IPS-20b (cell line): ENCODE measurements around the gene SLC16A12.

ENCODE experiments used
- H3K27ac ChIP-seq: one replicate; pipeline ENCODE4 v1.5.1; 2013; ENCODE audit warnings: low read length
- H3K27me3 ChIP-seq: 2 replicates; pipeline ENCODE4 v1.6.1; 2013; ENCODE audit warnings: mild to moderate bottlenecking, low read length, inconsistent platforms; ENCODE audit not compliant: insufficient read depth
- H3K36me3 ChIP-seq: 2 replicates; pipeline ENCODE4 v1.6.1; 2013; ENCODE audit warnings: low read depth, mild to moderate bottlenecking, inconsistent platforms, low read length, moderate library complexity; ENCODE audit not compliant: insufficient read depth
- H3K4me1 ChIP-seq: 2 replicates; pipeline ENCODE4 v1.6.1; 2013; ENCODE audit warnings: mild to moderate bottlenecking, control low read depth, inconsistent platforms, low read length, moderate library complexity; ENCODE audit not compliant: insufficient read depth
- H3K4me3 ChIP-seq: 2 replicates; pipeline ENCODE4 v1.5.1; 2013; ENCODE audit warnings: mild to moderate bottlenecking, low read length, inconsistent platforms
- H3K9ac ChIP-seq: 2 replicates; pipeline ENCODE4 v1.6.1; 2013; ENCODE audit warnings: low read depth, mild to moderate bottlenecking, inconsistent platforms, low read length, moderate library complexity
- H3K9me3 ChIP-seq: 2 replicates; pipeline ENCODE4 v1.6.1; 2013; ENCODE audit warnings: mild to moderate bottlenecking, low read depth, low read length, inconsistent platforms; ENCODE audit not compliant: insufficient read depth

The SLC16A12 gene

DNA sequence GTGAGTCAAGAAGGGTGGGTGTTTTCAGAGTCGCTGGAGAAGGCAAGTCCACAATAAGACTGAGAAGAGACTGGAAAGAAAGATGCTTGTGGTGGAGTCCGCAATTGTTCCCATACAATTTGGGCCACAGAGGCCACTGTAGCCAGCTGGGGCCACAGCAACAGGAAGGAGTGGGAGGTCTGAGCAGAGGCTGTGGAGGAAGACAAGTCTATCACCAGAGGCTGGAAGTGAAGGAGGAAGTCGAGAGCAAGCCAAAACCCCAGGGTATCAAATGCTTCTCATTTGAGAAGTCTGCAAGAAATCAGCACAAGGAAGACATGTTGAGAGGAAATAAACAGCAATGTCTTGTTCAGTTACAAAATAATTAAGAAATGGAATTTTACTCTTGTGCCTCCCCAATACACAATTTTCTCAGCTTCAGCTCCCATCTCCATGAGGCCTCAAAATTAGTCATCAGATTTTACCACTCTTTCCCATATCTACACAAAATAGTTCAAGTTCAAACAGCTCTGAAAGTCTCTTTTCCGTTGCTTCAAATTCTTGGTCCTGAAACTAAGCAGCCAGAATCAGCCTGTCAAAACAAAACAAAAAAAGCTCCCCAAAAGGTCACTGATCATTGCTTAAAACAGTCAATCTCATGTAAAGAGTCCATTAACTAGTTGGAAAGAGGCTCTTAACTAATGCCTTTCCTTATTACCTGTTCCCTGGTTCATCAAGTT, 31.6 kb downstream of the SLC16A12 start:
- Histone ChIP-seq H3K4me3 (no peak overlapping the region), H3K9me3 (no peaks in the 10 kb centered on the region), H3K9ac (no peak overlapping the region), H3K36me3 (no peaks in the 10 kb centered on the region), H3K27ac (no peak overlapping the region), H3K27me3 (no peaks in the 10 kb centered on the region), H3K4me1 (no peaks in the 10 kb centered on the region)

DNA sequence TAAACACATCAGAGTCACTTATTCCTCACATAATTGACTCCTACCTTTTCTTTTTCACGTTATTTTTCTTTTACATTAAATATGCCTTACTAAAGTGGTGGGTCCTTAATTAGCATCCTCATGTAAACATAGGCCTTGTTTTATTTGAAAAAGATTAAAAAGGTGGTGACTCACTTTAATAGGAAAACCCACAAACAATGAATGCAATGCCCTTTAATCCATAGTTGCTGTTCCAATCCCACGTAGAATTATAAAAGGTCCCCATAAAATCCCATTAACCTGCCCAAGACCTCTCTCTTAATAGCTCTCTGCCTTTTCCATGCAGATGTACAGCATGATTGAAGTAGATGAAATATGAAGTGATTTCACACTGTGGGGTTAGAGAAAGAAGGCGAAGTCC, 32.2 kb downstream of the SLC16A12 start:
- H3K9ac ChIP-seq, result no peak overlapping the region
- no peaks in the 10 kb centered on the region for H3K9me3 ChIP-seq
- H3K4me1 ChIP-seq, result no peaks in the 10 kb centered on the region
- H3K4me3 ChIP-seq, result no peak overlapping the region
- no peaks in the 10 kb centered on the region for H3K27me3 ChIP-seq
- H3K27ac ChIP-seq, result no peak overlapping the region
- no peaks in the 10 kb centered on the region for H3K36me3 ChIP-seq

DNA sequence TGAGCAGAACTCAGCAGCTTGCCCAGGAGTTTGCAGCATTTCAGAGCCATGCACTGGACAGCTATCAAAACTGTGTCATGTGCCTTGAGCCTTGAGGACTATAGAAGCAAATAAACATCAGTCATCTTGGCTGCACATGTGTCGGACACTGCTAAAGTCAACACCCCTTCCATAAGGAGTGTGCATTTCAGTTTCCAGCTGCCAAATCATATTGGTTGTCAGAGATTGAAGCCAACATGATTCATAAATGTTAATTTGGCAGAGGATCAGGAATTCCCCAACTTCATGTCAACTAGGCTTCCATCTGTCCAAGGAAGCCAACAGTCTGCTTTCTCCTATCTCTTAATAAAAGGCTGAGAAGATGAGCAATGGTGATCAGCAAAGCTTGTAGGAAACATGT, 32.8 kb downstream of the SLC16A12 start:
- Histone ChIP-seq H3K36me3 (no peaks in the 10 kb centered on the region), H3K4me1 (no peaks in the 10 kb centered on the region), H3K27me3 (no peaks in the 10 kb centered on the region), H3K4me3 (no peak overlapping the region), H3K9ac (no peak overlapping the region), H3K27ac (no peak overlapping the region), H3K9me3 (no peaks in the 10 kb centered on the region)

DNA sequence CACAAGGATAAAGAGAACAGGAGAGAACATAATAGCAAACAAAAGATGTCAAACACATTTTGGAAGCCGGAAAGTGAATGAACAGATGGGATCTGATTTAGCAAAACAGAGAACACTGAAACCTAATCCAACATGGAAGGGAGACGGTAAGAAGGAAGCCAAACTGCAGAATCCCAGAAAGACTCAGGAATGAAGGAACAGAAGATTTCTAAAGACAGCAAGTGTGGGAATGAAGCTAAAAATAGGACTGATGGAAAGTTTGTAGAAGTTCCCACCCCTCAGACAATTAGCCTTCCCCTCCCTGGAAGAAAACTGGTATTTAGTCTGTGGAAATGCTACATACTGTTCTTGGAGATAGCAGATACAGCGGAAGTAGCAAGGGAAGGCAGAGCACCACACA, 40.8 kb downstream of the SLC16A12 start:
- peaks cover 15% of the 10 kb centered on the region; the same call in 1 of the 2 replicates for H3K4me1 ChIP-seq
- H3K9me3 ChIP-seq, result no peaks in the 10 kb centered on the region
- H3K36me3 ChIP-seq, result no peaks in the 10 kb centered on the region
- H3K4me3 ChIP-seq, result no peak overlapping the region
- H3K27me3 ChIP-seq, result no peaks in the 10 kb centered on the region
- no peak overlapping the region for H3K9ac ChIP-seq
- no peak overlapping the region for H3K27ac ChIP-seq

DNA sequence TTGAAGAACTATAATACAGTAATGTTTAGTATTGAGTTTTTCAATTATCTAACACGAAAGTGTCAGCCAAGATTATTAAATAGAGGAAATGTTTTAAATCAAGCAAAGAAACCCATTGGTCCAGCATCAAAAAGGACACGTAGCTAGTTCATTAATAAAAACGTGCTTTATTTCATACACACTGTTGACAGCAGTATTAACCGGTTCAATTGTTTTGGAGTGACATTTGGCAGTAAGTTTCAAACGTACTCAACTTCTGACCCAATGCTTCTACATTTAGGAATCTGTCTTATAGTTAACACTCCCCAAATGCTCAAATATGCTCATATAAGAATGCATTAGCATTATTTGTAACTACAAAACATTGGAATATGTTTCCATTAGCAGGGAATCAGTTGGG, 41.3 kb downstream of the SLC16A12 start:
- Histone ChIP-seq H3K4me3 (no peak overlapping the region), H3K27me3 (no peaks in the 10 kb centered on the region), H3K27ac (no peak overlapping the region), H3K9ac (no peak overlapping the region), H3K9me3 (no peaks in the 10 kb centered on the region), H3K4me1 (peaks cover 15% of the 10 kb centered on the region; the same call in 1 of the 2 replicates), H3K36me3 (no peaks in the 10 kb centered on the region)

DNA sequence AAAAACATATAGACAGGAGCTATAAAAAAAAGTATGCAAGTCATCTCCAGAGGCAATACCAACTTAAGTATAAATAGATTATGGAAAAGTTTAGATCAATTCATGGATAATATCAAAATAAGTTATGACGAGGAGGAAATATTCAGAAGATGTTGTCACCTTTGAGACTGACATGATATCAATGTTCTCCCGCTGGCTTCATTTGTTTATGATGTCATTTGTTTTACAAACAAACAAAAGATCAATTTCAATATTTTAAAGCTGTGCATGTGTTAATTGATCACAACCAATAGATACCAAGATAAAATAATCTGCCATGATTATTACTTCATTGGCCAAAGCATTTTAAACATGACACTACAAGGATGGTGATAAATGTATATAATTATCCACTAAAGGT, 43.5 kb downstream of the SLC16A12 start:
- Histone ChIP-seq H3K4me3 (no peak overlapping the region), H3K9me3 (no peaks in the 10 kb centered on the region), H3K27me3 (no peaks in the 10 kb centered on the region), H3K36me3 (no peaks in the 10 kb centered on the region), H3K9ac (no peak overlapping the region), H3K27ac (no peak overlapping the region), H3K4me1 (peaks cover 15% of the 10 kb centered on the region; the same call in 1 of the 2 replicates)

DNA sequence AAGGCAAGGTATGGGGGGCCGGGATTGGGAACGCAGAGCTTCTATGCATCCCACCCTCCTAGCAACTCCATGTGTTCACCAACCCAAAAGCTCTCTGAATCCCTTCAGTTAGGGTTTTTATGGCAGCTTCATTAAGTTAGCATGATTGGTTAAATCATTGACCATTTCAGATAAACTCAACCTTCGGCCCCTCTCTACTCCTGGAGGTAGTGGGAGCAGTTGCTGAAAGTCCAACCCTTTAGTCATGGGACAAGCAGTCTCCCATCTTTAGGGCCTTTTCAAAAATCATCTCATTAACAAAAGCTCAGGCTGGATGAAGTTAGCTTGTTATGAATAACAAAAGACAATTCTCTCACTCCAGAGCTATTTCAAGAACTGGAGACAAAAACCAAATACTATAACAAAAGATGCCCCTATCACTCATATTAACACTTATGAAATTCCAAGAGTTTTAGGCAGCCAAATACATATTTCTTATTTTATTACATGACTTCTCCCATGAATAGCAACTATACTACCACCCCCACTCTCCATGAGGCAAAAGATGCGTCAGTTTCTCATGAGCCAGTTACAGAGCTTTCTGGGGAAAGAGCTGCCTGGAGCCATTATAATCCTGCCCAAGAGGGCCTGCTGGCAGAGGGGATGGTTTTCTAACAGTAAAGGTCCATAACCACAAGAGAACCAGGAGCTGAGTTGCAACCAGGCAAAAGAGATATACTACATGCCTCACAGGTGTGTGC, 44.6 kb downstream of the SLC16A12 start:
- no peak overlapping the region for H3K9ac ChIP-seq
- H3K4me1 ChIP-seq, result peaks cover 15% of the 10 kb centered on the region; the same call in 1 of the 2 replicates
- no peak overlapping the region for H3K4me3 ChIP-seq
- H3K27ac ChIP-seq, result no peak overlapping the region
- H3K36me3 ChIP-seq, result no peaks in the 10 kb centered on the region
- no peaks in the 10 kb centered on the region for H3K9me3 ChIP-seq
- no peaks in the 10 kb centered on the region for H3K27me3 ChIP-seq

DNA sequence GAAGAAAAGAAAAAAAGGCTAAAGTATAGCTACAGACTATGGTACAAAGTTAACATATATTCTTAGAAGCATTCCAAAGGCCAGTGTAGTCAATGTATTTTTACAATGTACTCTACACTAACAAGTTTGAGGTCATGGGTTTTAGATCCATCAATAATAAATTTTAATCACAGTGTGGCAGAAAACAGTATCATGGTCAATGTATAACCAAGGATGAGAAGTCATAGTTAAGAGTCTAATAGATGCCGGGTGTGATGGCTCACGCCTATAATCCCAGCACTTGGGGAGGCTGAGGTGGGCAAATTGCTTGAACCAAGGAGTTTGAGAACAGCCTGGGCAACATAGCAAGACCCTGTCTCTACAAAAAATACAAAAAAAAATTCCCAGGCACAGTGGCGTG, 53.1 kb downstream of the SLC16A12 start:
- H3K36me3 ChIP-seq, result no peaks in the 10 kb centered on the region
- no peaks in the 10 kb centered on the region for H3K9me3 ChIP-seq
- no peak overlapping the region for H3K9ac ChIP-seq
- H3K27ac ChIP-seq, result no peak overlapping the region
- no peak overlapping the region for H3K4me3 ChIP-seq
- H3K4me1 ChIP-seq, result peaks cover 12% of the 10 kb centered on the region; the same call in 1 of the 2 replicates
- no peaks in the 10 kb centered on the region for H3K27me3 ChIP-seq

DNA sequence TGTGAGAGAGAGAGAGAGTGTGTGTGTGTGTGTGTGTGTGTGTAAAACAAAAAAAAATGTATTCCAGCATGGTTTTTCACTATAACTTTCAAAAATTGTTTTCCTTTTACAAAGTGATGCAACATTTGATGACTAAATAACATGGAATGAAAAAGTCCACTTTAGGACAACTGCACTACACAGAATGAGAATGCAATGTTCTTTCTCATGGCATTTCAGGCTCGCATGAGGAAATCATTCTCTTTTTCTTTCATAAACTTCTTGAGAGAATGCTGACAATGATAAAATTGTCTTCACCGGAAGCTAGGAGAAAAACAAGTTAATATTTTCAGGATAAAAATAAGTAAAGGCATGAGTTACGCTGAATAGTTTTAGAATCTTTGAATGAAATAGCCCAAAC, 53.7 kb downstream of the SLC16A12 start:
- Histone ChIP-seq H3K27ac (no peak overlapping the region), H3K9ac (no peak overlapping the region), H3K9me3 (no peaks in the 10 kb centered on the region), H3K4me3 (no peak overlapping the region), H3K4me1 (peaks cover 12% of the 10 kb centered on the region; the same call in 1 of the 2 replicates), H3K27me3 (no peaks in the 10 kb centered on the region), H3K36me3 (no peaks in the 10 kb centered on the region)

DNA sequence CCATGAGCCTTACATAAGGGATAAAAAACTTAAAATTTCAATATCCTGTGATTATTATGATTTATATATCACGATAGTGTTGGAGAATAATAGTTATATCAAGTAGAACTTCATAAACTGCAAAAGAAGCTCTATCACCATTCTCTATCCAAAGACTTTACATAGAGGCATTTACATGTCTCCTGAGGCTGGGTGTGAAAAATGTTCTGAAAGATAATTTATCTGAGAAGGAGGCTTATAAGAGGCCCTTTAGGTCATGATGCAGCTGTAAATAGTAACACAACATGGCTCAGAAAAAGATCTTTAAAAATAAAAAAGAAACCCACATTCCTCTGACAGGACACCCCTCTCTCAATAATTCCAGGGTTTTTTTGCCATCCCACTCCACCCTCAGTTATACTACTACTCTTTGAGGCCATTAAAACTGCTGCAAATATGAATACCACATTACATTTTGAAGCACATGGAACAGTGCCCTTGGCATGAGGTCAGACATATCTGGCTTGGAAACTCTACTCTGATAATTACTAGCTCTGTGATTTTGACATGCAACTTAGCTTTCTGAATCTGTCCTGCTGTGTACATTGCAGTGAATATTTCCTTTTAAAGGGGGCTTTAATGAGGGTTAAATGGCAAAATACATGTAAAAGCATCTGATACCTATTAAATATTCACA, 55.5 kb downstream of the SLC16A12 start:
- no peaks in the 10 kb centered on the region for H3K36me3 ChIP-seq
- no peaks in the 10 kb centered on the region for H3K9me3 ChIP-seq
- H3K27ac ChIP-seq, result no peak overlapping the region
- no peak overlapping the region for H3K4me3 ChIP-seq
- no peak overlapping the region for H3K9ac ChIP-seq
- no peaks in the 10 kb centered on the region for H3K27me3 ChIP-seq
- H3K4me1 ChIP-seq, result peaks cover 17% of the 10 kb centered on the region

DNA sequence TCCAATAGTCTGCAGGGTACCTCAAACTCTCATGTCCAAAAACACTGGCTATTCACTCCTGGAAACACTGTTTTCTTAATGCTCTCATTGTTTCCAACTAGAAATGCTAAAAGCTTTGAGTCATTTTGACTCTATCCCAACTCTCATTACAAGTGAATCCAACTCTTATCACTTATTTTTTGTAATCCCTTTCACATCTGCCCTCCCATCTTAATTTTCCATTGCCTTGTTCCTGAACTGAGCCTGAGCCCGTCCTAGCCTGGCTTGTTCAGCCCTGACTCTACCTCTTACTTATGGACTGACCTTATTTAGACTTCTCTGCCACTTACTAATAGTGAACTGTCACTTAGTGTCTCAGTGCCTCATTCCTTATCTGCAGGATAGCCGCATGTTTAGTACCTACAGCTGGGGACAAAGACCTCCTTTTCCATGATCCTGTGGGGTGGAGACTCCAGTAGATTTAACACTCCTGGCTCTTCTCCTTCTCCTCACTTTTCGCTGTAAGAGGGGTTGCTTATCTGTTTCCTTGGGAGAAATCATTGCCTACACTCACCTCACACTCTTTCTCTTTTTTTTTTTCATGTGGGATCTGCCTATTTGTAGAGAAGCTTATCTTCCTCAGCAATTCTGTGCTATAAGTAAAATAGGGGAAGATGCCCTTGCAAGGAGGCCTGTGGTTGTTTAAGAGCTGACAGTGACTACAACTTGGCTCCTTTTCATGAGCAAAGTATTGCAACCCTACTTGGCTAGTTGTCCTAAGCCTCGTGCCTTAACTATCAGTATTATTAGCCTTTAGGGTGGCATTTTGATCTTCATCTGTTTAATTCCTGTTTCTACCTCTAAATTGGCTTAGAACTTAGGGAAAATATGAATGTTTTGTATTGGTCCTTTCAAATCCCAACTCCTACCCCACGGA, 56.4 kb downstream of the SLC16A12 start:
- Histone ChIP-seq H3K27ac (no peak overlapping the region), H3K9ac (no peak overlapping the region), H3K4me1 (peaks cover 17% of the 10 kb centered on the region), H3K36me3 (no peaks in the 10 kb centered on the region), H3K9me3 (no peaks in the 10 kb centered on the region), H3K27me3 (no peaks in the 10 kb centered on the region), H3K4me3 (no peak overlapping the region)
